Left forelimb (tissue), 1 donor: ENCODE measurements around the gene SLC35C1.

Experiments used
- DNase-seq: peaks from one replicate; pipeline ENCODE4 v3.0.0-alpha.2; 2018; ENCODE audit warnings: low spot score

The SLC35C1 gene

GRCh38 chr11:45846974-45847910 lies 42.3 kb downstream of the SLC35C1 start, which contains the start of gene CRY2:
TSS of gene CRY2 (plus strand) at chr11:45847475. CDS start at chr11:45847491, 16 bp downstream.
- DNase-seq, result peak; percentile 100

- no peak for DNase-seq
These were observed 43.0 kb downstream of the SLC35C1 start for GRCh38 chr11:45847911-45848316.

DNA sequence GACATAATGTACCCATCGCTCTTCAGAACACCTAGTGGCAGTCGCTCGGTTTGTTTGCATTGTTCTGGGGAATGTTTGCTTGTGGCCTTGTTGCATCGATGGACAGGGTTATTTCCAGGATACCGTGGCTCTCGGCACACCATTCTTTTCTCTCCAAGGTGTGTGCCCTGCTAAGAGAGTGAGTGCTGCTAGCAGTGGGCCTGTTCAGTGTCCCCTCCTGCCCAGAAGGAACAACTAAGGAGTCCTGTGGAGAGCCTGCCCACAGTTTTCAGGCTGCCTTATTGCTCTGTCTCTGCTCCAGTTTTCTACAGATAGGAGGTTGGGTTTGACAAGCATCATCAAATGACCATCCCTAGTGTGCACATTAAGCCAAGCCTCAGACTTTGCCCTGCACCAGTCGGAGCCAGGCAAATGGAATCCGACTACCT lies 43.7 kb downstream of the SLC35C1 start:
- no peak for DNase-seq

DNA sequence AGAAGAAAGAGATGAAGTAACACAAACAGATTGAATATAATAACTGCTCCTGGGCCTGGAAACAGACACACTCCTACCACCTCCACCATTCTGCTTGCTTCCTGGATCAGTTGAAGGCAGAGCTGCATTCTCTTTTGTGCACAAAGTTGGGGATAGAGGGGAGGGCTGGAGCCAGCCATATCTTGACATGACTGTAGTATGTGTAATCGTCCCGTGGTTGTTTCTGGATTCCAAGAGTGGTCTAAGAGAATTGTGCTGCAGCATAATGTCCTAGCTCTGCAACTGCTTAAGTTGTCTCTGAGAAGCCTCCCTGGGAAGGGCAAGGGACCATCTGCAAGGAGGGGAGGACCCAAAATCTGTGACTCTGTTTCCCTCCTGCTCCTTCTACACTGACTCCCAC lies 45.5 kb downstream of the SLC35C1 start:
- no peak for DNase-seq

GRCh38 chr11:45851228-45851627 lies 46.3 kb downstream of the SLC35C1 start:
- DNase-seq, result no peak

- no peak for DNase-seq
These were observed 47.2 kb downstream of the SLC35C1 start for GRCh38 chr11:45852018-45852711.

GRCh38 chr11:45852712-45853101 lies 47.8 kb downstream of the SLC35C1 start:
- DNase-seq, result no peak

- no peak for DNase-seq
These were observed 48.6 kb downstream of the SLC35C1 start for GRCh38 chr11:45853332-45854219.

- no peak for DNase-seq
These were observed 50.4 kb downstream of the SLC35C1 start for GRCh38 chr11:45855308-45855707.

DNA sequence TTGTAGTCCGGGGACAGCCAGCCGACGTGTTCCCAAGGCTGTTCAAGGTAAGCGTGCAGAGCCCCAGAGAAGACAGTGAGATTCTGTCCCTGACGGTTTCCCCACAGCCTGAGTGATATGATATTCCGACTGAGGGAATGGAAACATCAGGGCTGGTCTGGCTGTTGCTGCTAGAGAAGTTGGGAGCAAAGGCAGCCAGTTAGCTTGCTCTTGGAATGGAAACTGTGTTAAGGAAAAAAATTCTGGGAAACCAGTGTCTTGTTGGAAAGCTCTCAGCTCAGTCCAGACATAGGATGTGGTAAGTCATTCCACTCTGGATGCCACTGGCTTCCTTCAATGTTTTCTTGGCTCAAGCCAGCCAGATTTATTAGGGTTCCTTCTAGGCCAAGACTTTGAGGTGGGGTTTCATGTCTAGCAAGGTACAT lies 51.1 kb downstream of the SLC35C1 start:
- no peak for DNase-seq

DNA sequence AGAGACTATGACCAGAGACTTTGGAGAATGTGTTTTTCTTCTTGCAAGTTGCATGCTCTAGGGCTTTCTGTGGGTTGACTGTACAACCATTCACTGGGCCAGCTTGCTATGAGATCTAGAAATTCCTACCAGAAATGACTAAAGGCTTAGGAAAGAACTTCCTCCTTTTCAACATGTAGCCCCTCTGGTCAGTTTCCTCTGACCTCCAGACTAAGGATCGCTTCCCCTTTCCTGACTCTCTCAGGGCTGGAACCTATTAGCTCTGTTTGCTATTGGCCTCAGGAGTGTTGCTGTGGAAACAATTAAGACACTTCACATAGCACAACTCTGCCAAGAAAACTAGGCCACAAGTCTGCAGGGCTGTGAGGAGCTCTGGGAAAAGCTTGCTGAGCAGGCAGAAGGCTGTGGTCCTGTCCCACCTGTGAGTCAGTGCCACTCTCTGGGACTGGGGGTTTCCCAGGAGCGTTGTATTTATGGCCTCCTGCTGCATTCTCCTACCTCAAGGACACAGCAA lies 53.1 kb downstream of the SLC35C1 start:
- DNase-seq, result no peak

GRCh38 chr11:45858751-45859398 lies 53.9 kb downstream of the SLC35C1 start:
- no peak for DNase-seq

DNA sequence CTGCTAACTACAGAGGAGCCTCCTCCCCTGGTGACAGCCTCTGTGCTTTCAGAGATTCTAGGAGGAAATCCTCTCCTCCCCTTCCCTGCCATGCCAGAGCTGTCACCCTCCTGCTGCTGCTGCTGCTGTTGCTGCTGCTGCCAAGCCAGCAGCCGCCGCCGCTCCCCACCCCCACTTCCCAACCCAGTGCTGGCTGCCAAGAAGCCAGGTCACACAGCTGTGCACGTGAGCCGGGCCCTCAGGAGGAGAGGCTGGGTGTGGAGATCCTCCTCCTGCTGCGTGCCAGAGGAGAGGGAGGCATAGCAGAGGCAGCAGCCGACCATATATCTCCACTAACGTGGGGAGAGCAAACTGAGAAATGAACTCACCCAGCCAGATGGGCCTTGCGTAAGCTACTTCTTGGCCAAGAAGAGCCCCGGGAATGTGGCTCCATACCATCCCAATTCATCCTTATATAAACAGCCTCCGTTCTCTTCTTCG lies 54.8 kb downstream of the SLC35C1 start:
- peak; percentile 89 for DNase-seq

- DNase-seq, result no peak
These were observed 55.4 kb downstream of the SLC35C1 start for GRCh38 chr11:45860348-45860747.

DNA sequence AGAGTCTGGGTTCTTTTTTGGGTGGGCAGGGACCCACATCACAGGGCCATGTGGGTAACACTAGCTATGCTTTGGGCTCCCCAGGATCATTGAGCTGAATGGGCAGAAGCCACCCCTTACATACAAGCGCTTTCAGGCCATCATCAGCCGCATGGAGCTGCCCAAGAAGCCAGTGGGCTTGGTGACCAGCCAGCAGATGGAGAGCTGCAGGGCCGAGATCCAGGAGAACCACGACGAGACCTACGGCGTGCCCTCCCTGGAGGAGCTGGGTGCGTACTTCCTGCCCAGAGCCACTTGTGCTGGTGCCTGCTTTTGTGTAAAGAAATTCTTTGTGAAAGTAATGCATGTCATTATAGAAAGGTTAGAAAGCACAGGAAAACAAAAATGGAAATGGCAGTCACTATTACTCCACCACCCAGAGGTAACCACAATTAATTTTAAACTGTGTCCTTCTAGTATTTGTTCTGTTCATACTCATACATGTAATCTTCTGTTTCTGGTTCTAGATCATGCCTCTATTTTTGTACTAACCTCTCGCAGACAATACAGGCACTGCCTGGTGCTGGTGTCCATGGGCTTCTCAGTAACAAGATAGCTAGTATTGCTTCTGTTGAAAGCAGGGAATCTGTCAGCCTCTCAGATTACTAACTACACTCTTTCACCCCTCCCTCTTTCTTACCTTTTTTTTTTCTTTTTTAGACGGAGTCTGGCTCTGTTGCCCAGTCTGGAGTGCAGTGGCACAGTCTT lies 56.0 kb downstream of the SLC35C1 start:
- no peak for DNase-seq
